GM18499 (cell line): Measurements from ENCODE around the gene SFI1.

Experiments used
- ATAC-seq: cut with Tn5 transposase; IDR thresholded peaks from one replicate; pipeline ENCODE4 v1.9.1; 2021; ENCODE audit warnings: moderate number of reproducible peaks; ENCODE audit not compliant: insufficient read depth, unreplicated experiment

The SFI1 gene

GRCh38 chr22:31613904-31614296, 117.6 kb downstream of the SFI1 start:
- ATAC-seq = no peak

GRCh38 chr22:31614781-31615490, 118.6 kb downstream of the SFI1 start:
- ATAC-seq = no peak

- ATAC-seq = no peak
Measured at GRCh38 chr22:31615491-31615860, 119.1 kb downstream of the SFI1 start.

GRCh38 chr22:31615940-31616314, 119.6 kb downstream of the SFI1 start:
- no peak for ATAC-seq

GRCh38 chr22:31616315-31616980, 120.1 kb downstream of the SFI1 start:
- ATAC-seq = no peak

- no peak for ATAC-seq
Measured at GRCh38 chr22:31618057-31618456, 121.7 kb downstream of the SFI1 start.

- ATAC-seq = no peak
Measured at GRCh38 chr22:31618471-31619176, 122.3 kb downstream of the SFI1 start.

GRCh38 chr22:31619611-31620300, 123.4 kb downstream of the SFI1 start:
- no peak for ATAC-seq

- ATAC-seq = no peak
Measured at GRCh38 chr22:31620756-31621480, 124.6 kb downstream of the SFI1 start.

- ATAC-seq = no peak
Measured at GRCh38 chr22:31621507-31622124, 125.3 kb downstream of the SFI1 start.

GRCh38 chr22:31622980-31623379, 126.6 kb downstream of the SFI1 start:
- no peak for ATAC-seq

- ATAC-seq = no peak
Measured at GRCh38 chr22:31623592-31624304, 127.4 kb downstream of the SFI1 start.

- no peak for ATAC-seq
Measured at GRCh38 chr22:31625257-31625640, 128.9 kb downstream of the SFI1 start.

GRCh38 chr22:31625661-31626426, 129.5 kb downstream of the SFI1 start:
- no peak for ATAC-seq

GRCh38 chr22:31626427-31627150, 130.3 kb downstream of the SFI1 start:
- no peak for ATAC-seq

- no peak for ATAC-seq
Measured at GRCh38 chr22:31627223-31627731, 130.9 kb downstream of the SFI1 start.

- no peak for ATAC-seq
Measured at GRCh38 chr22:31628362-31628761, 132.0 kb downstream of the SFI1 start.
